Stimulated activated CD8-positive, alpha-beta memory T cell treated with anti-CD3 and anti-CD28 coated beads, Interleukin-15, amount 100 ng/mL, for 24 hours (primary cell): Measurements from ENCODE around the gene CD244.
"Not testable (repeated sequence)": the region's sequence is repeated elsewhere in the genome, so short reads cannot be mapped to it uniquely, and the experiment has no call there.

Source experiments
- DNase-seq: peaks from one replicate; pipeline ENCODE4 v3.0.0-alpha.2; 2020; ENCODE audit warnings: low read depth

The CD244 gene

DNA sequence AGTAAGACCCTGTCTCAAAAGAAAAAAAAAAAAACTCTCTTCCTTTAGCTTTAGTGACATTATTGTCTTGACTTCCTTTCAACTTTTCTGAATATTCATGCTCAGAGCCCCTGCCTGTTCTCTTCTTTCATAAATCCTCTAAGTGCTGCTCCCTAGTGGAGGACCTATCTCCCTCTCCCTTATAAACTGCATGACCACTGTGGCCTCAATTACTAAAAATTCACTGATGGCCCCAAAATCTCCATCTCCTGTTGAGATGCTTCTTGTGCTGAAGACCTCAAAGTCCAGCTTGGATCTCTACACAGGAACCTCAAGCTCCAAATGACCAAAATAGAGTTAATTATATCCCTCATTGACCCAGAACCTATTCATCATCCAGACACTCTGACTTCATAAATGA is 14.5 kb upstream of the CD244 start:
- no peak for DNase-seq

DNA sequence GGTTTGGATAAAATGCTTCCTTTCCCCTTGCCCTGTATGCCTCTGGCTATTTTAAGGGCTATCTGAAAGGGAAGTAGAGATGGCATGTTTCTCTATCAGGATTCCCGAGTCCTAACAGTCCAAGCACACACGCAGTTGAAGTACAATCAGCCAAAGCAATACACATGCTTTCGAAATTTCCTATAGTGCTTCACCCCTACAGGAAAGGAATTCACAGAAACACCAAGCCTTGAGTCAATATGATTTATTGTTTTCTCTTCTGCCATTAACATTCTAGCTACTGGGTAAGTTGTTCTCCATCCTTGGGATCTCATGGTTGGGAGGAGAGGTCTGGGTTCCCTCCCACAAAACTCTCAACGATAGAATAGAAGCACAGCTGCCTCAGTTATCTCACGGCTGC is 13.6 kb upstream of the CD244 start:
- DNase-seq, result no peak

DNA sequence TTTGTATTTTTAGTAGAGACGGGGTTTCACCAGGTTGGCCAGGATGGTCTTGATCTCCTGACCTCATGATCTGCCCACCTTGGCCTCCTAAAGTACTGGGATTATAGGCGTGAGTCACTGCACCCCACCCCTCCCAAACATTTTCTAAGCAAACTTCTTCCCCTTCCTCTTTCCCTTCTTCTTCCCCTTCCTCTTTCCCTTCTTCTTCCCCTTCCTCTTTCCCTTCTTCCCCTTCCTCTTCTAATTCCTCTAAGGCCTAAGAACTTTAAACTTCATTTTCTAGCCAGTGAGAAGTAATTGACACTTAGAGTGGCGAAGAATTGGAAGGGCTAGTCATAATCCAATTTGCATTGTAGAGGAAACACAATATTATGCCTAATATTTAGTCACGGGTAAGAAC is 12.9 kb upstream of the CD244 start:
- DNase-seq, result not testable (repeated sequence)

DNA sequence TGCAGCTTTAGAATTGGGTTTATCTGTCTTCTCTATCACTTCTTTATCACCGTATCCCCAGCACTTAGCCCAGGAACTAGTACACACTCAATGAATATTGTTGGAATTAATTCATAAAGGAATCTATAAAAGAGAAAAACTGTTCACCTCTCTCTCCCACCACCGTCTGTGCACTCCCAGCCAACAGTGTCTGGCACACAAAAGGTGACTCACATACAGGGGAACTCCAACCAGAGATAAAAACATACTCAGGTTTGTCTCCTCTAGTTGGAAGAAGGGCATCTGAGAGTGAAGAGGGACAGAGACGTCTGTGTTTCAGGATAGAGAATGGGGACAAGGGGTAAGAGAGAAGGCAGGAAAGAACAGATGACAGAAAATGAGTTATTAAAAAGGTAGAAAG is 12.2 kb upstream of the CD244 start:
- no peak for DNase-seq

DNA sequence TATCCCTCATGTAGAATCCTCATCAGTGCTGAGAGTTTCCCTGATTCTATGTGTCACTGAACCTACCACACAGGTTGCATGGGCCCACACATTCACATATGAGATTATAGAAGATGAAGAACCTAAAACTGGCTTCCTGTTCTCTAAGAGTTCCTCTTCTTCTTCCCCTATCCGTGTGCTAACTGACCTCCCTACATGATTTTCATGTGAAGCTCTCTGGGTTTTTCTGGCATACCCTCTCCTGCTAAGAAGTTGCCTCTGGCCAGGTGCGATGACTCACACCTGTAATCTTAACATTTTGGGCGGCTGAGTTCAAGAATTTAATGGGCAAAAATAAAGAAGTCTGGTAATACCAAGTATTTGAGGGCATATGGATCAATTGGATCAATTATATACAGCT is 5.5 kb upstream of the CD244 start:
- no peak for DNase-seq

DNA sequence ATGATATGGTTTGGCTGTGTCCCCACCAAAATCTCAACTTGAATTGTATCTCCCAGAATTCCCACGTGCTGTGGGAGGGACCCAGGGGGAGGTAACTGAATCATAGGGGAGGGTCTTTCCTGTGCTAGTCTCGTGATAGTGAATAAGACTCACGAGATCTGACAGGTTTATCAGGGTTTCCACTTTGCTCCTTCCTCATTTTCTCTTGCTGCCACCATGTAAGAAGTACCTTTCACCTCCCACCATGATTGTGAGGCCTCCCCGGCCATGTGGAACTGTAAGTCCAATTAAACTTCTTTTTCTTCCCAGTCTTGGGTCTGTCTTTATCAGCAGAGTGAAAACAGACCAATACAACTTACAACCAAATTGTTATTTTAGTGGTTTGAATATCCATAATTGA is 5.0 kb upstream of the CD244 start:
- not testable (repeated sequence) for DNase-seq

DNA sequence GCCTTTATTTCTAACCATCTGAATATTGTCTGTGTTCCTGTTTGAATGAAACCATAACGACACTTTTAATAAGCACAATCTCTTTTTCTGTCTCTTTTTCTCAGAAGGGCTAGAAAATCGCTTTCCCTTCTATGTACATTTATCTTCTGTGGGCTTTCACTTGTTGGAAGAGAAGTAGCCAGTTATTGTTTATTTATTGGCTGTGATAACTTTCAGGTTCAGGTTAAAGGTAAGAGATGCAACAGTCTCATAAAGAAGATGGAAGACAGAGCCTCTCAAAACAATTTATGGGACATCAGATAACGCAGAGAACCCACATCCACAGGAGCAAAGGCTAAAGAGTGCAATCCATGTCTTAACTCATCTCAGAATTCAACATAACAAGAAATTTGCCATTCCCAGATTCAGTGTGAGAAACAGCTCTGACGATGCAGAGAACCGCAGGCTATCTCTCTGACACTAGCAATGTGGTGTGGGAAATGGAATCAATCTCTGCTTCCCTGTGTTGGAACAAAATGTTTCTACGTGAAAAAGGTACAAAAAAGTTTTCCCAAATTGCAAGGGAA is 4.1 kb upstream of the CD244 start:
- DNase-seq, result no peak

DNA sequence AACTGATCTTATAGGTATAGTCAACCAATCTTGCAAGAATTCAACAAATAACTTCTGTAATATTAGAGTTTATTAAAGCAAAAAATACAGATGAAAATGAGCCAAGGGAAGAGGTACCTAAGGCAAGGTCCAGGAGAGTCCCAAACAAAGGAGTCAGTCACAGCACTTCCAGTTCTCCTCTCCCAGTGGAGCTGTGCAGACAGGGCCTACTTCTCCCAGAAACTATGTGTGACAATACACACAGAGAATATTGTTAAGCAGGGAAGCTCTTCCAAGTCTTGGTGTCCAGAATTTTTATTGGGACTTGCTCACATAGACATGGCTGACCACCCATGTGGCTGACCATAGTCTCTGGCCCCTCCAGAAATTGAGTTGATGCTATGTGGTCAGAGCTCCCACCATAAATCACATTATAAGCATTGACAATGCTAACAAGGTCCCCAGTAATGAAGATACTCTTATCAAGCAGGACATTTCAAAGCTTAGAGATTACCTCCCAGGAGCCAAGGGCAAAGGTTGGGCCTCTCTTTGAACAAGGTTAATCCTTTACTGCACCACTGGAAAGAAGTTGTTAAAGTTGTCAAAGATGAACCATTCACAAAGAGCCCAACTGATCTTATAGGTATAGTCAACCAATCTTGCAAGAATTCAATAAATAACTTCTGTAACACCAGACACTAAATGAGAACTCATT is 3.5 kb upstream of the CD244 start:
- no peak for DNase-seq

DNA sequence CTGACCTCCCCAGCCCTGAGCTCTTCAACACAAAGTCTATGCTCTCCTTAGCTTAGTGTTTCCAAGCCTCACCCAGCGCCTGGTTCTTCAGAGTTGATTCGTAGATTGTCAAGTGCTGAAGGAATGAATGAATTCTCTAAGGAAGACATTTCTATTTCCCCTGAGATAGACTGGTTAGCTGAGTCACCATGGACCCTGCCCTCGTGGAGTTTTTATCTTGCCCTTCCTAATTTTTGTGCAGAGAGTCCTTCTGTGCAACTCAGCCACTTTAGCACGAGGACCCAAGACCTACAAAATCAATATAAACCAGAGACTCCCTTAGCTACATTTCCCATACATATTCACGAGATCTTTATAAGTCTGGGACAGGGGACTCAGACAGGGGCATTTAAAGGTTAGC is 2.6 kb upstream of the CD244 start:
- no peak for DNase-seq

DNA sequence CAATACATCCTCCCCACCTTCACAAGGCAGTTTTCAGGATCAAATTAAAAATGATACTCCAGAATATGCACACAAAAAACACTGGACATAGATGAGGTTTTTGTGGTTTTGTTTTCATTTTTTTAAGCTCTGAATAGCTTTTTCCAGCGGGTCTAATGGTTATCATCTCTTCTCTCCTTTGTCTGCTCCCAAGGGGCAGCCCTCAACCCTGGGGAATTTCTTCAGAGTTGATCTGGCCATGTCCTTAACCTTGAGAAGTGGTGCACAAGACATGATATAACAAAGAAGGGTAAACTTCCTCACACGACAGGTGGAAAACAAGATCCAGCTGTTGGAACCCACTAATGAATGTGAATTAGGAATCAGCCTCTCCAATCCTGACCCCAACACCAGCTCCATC is 1.5 kb upstream of the CD244 start:
- no peak for DNase-seq

DNA sequence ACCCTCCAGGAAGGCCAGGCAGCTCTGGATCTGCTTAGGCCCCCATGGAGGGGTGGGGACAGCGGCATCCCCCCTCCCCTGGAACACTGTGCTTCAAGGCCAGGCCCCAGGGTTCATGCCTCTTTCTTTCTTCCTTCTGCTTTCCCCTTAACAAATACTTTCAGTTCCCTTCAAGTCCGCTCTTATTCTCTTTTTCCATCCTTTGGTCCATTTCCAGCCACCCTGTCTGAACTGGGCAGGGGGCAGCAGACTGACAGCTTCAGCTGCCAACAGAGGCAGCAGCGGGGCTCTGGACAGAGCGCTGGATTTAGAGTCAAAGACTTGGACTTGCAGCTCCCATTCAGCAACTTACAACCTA is 1.1 kb upstream of the CD244 start:
- no peak for DNase-seq

DNA sequence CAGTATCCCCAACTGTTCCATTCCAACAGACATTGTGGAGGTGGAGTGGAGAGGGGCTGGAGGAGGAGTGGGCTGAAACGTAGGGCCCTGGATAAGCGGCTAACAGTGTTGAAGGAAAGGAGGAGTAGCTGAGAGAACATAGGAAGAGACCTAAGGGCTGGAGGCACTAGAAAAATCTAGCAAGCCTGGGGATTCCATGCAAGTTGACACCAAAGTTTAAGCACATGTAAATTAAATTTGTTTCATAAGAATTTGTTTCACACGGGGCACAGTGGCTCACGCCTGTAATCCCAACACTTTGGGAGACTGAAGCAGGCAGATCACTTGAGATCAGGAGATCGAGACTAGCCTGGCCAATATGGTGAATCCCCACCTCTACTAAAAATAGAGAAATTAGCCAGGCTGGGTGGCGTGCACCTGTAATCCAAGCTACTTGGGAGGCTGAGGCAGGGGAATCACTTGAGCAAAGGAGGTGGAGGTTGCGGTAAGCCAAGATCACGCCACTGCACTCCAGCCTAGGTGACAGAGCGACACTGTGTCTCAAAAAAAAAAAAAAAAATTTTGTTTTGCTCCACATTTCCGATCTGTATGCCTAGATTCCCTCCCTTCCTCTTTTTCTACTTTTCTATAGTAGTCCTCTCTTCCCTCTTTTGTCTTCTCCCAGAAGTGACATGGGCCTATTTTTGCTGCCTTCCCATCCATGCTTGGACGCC is 530 bp upstream of the CD244 start:
- DNase-seq, result no peak

DNA sequence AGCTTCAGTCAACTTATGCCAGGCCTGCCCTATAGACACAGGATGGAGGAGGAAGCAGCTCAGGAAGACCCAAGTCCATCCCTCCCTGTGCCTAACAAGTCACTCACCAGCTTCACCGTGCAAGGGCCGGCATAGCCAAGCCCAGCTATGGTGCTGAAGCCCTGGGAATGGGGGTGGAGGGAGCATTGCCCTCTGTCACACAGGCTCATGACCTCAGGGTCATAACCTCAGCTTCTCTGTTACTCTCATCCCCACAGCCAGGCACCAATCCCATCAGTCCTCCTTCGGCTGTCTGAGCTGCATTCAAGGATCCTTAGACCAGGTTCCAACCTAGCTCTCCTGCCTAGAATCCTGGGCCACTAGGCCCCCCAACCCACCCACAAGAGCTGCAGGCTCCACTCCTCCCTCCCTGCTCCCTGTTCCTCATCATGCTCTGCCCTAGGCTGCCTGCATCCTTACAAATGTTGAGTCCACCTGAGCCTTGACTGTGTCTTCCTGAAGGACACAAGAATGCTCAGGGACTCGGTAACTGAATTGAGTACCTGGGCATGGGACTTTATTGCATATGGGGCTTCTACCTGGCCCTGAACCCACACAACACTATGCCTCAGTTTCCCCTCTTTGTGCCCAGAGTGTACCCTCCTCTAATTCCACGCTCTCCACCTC is 1.7 kb downstream of the CD244 start:
- DNase-seq, result no peak

DNA sequence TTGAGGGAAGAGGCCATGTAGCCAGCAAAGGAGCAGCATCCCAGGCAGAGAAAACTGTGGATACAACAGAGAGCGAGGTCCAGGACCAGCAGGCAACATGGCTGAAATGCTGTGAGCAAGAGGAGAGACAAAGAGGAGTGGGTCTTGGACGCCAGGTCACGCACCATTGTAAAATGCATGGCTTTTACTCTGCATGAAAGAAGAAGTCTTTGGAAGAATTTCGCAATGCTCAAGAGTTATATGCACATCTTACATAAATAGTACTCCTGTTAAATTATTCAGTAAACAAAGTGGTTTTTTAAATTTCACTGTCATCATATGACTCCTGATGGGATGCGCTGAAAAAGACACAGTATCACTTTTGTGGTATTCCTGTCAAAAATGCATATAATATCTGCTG is 3.5 kb downstream of the CD244 start:
- no peak for DNase-seq

DNA sequence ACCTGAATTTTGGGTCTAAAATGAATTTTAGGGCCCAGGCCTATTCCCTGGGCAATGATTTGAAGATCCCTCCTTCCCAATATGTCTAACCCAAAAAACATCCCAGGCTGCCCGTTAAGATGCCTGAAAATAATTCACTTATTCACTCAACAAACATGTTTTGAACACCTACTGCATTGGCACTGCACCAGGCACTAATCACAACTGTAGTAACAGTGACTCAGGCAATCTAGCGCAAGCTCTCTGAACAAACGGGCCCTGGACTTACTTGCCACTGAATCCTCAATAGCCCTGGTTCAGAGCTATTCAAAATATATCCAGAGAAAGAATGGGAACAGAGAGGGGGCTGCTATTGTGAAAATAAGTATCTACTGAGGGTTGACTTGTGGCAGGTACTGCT is 4.2 kb downstream of the CD244 start:
- DNase-seq, result no peak

DNA sequence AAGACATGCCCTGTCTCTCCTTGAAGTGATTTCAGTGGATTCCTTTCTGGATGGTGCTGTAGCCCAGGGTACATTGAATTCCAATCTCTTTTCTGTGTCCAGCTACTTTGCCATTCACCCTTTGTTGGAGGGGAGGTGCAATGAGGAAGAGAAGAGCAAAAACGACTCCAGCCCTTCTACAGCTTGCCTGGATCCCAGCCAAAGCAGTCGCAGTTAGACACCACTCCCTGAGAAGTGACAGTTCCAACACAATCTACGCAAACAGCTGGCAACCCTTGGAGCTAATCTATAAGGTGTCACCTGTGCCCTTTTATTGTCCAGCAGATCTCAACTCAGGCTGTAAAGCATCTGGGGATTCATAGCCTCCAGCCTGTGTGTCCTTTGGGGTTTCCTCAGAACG is 4.6 kb downstream of the CD244 start:
- DNase-seq, result no peak

DNA sequence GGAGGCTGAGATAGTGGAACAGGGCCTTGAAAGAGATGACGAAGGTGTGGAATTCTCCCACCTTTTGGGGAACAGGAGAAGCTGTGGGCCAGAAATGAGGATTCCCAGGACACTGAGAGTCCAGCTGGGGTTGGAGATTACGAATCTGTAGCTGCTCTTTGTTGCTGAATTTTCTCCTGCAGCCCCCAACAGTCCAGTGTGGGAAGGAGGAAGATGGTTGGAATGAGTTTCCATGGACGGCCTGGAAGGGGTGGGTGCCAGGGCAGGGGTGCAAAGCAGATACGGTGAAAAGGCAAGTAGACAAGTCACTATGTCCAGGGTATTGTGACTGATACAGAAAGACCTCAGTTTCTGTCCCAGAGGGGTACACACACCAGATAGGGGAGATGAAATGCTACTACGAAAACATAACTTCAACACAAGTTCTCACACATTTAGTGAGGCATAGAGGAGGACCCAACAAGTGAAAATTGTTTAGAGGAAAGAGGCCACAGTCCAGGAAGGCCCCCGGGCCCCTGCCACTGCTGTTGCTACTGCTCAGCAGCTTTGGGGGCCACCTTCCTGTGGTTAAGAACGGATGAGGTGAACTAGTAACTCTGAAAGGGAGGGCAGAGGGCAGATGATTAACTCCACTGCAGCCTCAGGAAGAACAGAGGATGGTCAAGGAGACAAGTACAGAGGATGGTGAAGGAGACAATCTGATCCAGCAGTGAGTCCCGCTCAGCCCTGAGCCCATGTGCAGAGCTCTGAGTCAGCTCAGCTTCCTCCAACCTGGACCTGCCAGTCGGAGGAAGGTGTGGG is 7.3 kb downstream of the CD244 start:
- no peak for DNase-seq

DNA sequence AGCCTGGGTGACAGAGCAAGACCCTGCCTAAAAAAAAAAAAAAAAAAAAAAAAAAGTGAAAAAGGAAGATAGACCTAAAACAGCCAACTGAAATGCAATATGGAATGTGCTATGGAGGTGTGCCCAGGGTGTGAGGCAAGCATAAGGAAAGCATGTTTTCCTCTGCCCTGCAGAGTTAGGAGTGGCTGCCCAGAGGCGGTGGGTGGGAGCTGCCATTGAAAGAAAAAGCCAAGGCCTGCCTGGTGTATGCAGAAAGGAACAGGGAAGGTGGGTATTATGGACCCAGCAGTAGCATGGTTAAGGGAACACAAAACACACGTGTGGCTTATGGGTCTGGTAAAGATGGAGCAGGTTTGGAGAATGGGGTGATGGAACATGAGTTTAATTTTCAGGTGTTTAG is 8.9 kb downstream of the CD244 start:
- no peak for DNase-seq

DNA sequence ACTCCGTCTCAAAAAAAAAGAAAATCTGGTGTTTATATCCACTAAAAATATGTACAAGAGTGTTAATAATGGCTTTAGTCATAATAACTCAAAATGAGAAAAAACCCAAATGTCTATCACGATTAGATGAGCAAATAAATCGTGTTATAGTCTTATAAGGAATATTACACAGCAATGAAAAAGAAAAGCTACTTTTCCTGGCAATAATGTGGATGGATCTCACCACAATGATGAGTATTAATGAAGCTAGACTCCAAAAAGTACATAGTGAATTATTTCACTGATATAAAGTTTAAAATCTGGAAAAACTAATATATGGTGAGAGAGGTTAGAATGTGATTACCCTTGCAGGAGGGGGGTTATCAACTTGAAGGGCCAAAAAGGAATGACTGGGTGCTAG is 9.7 kb downstream of the CD244 start:
- no peak for DNase-seq

DNA sequence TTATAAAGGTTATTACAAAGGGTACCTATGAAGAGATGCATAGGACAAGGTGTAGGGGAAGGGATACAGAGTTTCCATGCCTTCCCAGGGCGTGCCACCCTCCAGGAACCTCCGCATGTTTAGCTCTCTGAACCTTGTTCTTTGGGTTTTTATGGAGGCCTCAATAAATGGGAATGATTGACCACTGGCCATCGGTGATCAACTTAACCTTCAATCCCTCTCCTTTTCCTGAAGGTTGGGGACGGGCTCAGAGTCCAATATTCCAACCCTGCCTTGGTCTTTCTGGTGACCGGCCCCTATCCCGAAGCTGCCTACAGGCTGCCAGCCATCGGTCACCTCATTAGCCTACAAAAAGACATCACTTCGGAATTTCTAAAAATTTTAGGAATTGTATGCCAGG is 11.7 kb downstream of the CD244 start:
- no peak for DNase-seq

DNA sequence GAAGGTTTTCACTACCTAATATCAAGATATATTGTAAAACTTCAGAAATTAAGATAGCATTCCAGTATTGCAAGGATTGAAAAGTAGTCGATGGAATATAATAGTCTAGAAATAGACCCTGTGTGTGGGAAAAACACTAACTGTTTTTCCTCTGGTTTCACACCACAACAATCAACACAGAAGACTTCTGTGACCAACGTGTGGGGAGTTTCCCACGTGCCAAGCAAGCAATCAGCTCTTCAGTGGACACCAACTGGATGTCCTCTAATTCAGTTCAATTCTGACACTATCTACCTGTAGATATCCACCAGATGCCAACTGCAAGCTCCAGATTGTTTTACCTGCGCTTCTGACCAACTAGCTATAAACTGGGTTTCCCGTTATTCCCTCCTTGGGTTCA is 12.1 kb downstream of the CD244 start:
- no peak for DNase-seq

DNA sequence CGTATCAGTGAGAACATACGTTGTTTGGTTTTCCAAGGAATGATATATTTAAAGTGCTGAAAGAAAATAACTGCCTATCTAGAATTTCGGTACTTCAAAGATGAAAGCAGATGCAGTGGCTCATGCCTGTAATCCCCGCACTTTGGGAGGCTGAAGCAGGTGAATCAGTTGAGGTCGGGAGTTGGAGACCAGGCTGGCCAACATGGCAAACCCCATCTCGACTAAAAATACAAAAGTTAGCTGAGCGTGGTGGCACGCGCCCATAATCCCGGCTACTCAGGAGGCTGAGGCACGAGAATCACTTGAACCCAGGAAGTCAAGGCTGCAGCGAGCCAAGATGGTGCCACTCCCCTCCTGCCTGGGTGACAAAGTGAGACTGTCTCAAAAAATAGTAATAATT is 16.4 kb downstream of the CD244 start:
- DNase-seq, result no peak
